Measurements from ENCODE around the gene CYB561D2. TPM values are rescaled to one million over a fixed set of nuclear protein-coding genes. Genes with fewer than 3 reads are reported as not detected.

The CYB561D2 gene
- total RNA-seq, 1 experiment from 2014 or later: 27.5 TPM

DNA sequence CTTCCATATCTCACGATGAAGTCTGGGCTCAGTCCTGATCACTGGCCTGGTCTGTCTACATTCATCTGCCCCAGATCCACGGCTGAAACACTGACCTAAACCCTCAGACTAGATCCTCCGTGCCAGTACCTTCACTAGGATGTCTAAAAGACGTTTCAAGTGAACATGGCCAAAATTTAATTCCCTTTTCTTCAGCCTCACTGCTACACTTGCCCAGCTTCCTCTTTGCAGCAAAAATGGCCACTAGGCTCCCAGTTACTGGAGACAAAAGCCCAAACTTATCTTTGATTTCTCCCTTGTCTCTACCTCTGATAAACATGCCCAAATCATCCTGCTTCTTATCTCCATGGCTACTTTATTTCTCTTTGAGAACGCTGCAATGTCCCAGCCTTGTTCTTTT lies 11.7 kb upstream of the CYB561D2 start:
- no peak overlapping the region for H3K27ac ChIP-seq (ENCODE audit: low read length)
- intact Hi-C loops (cut with micrococcal nuclease; ENCODE audit: unreplicated experiment): no loop called here
- CTCF ChIA-PET: no interaction called here

DNA sequence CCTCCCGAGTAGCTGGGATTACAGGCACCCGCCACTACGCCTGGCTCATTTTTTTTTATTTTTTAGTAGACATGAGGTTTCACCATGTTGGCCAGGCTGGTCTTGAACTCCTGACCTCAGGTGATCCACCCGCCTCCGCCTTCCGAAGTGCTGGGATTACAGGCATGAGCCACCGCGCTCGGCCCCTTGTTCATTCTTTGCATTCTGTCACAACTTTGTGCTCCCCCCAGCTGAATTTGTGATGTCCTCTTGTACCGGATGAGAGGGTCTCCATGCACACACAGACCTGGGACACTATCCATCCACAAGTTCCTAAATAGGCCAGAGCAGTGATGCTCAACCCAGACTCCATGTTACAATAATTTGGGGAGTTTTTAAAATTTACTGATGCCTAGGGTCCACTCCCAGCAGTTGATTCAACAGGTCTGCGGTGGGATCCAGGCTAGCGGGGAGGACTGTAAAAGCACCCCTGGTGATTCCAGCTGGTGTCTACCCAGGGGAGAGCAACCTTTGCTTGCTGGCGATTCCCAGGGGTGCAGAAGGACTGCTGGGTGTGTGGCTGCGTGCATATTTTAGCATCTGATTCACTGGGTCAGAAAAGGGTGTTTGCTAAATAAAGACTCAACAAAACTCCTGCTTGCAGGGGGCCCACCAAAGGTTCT lies 11.0 kb upstream of the CYB561D2 start:
- POLR2A ChIA-PET: no interaction called here
- Histone ChIP-seq H3K4me3 (ENCODE audit: low read depth in 2 of 2, low read length in 2 of 2) (peak overlapping the region; percentile 28 to 39; a peak in 3 of 4 replicates), H3K4me1 (ENCODE audit: control insufficient read depth, insufficient read depth, low read length) (peaks cover 8% of the 10 kb centered on the region; the same call in 1 of the 2 replicates), H3K36me3 (ENCODE audit: control insufficient read depth, insufficient read depth, low read length) (peaks cover 8% of the 10 kb centered on the region; the same call in 1 of the 2 replicates), H3K27ac (ENCODE audit: low read length) (0 out of 2 replicates have a peak overlapping the region, but pooled peaks have one; percentile 26), H3K9me3 (ENCODE audit: control insufficient read depth, insufficient read depth, low read depth, low read length) (no peaks in the 10 kb centered on the region), H3K27me3 (ENCODE audit: control insufficient read depth, insufficient read depth, low read length) (no peaks in the 10 kb centered on the region)
- in situ Hi-C loops (cut with HindIII; ENCODE audit: low pct_unique_long_range_greater_than_20kb, low sequenced_read_pairs) (no loop called here), intact Hi-C loops (cut with micrococcal nuclease; ENCODE audit: unreplicated experiment) (no loop called here)
- BruUV-seq (replicated peaks): no TSS peak
- TF ChIP-seq CTCF (IDR thresholded peaks at IDR 0.05) (no peak), SIN3A (IDR thresholded peaks at IDR 0.05; ENCODE audit: borderline replicate concordance, insufficient read depth, low read depth, low read length) (no peak), REST (IDR thresholded peaks at IDR 0.05; ENCODE audit: insufficient read depth in 1 of 2, low read depth in 2 of 2, low read length in 1 of 2) (no peak), POLR2AphosphoS5 (IDR thresholded peaks at IDR 0.05; ENCODE audit: low read depth, low read length) (no peak), TCF7L2 (IDR thresholded peaks at IDR 0.05; ENCODE audit: low read depth, low read length) (no peak)
- CTCF ChIA-PET: no interaction called here
- DNase-seq (ENCODE audit: low read depth, low spot score): no peak
- ATAC-seq: no peak

More for the DNA sequence above, 11.7 kb upstream of the CYB561D2 start:
- in situ Hi-C loops (cut with HindIII; ENCODE audit: low pct_unique_long_range_greater_than_20kb, low sequenced_read_pairs): no loop called here
- no peaks in the 10 kb centered on the region for H3K27me3 ChIP-seq (ENCODE audit: control insufficient read depth, insufficient read depth, low read length)
- no TSS peak for BruUV-seq (replicated peaks)
- TF ChIP-seq SIN3A (IDR thresholded peaks at IDR 0.05; ENCODE audit: borderline replicate concordance, insufficient read depth, low read depth, low read length) (no peak), REST (IDR thresholded peaks at IDR 0.05; ENCODE audit: insufficient read depth in 1 of 2, low read depth in 2 of 2, low read length in 1 of 2) (no peak)
- peaks cover 14% of the 10 kb centered on the region; the same call in 1 of the 2 replicates for H3K4me1 ChIP-seq (ENCODE audit: control insufficient read depth, insufficient read depth, low read length)
- ATAC-seq (no peak), DNase-seq (ENCODE audit: low read depth, low spot score) (no peak)
- no peak overlapping the region for H3K4me3 ChIP-seq (ENCODE audit: low read depth in 2 of 2, low read length in 2 of 2)
- H3K36me3 ChIP-seq (ENCODE audit: control insufficient read depth, insufficient read depth, low read length): peaks cover 8% of the 10 kb centered on the region; the same call in 1 of the 2 replicates
- POLR2A ChIA-PET: interaction anchor here (0.7 kb wide), 2 partner anchors 32 to 1304 kb away, joined by 6 to 14 read pairs; no protein-coding TSS in a partner anchor
- H3K9me3 ChIP-seq (ENCODE audit: control insufficient read depth, insufficient read depth, low read depth, low read length): no peaks in the 10 kb centered on the region
